ENCODE data around the gene ST13.
"Not testable (repeated sequence)": the region's sequence is repeated elsewhere in the genome, so short reads cannot be mapped to it uniquely, and the experiment has no call there.

Gene ST13

GRCh38 chr22:40834619-40835018, 21.8 kb downstream of the ST13 start:
- FAIRE-seq = no peak

- no peak for FAIRE-seq
These were observed 27.3 kb downstream of the ST13 start for GRCh38 chr22:40829131-40829530.

- no peak for FAIRE-seq
These were observed 29.3 kb downstream of the ST13 start for GRCh38 chr22:40826984-40827741.

GRCh38 chr22:40826292-40826691, 30.1 kb downstream of the ST13 start:
- FAIRE-seq = not testable (repeated sequence)

GRCh38 chr22:40823426-40823825, 33.0 kb downstream of the ST13 start:
- no peak for FAIRE-seq

- no peak for FAIRE-seq
These were observed 36.8 kb downstream of the ST13 start for GRCh38 chr22:40819599-40820140.

- no peak for FAIRE-seq
These were observed 37.5 kb downstream of the ST13 start, which contains the start of gene SLC25A17 for GRCh38 chr22:40818747-40819598. Gene SLC25A17, minus strand, starts transcription at chr22:40819346. Its CDS starts 98 bp downstream, at chr22:40819248.

- FAIRE-seq = no peak
These were observed 38.2 kb downstream of the ST13 start for GRCh38 chr22:40818192-40818746.

- FAIRE-seq = no peak
These were observed 38.7 kb downstream of the ST13 start for GRCh38 chr22:40817737-40818136.

GRCh38 chr22:40813912-40814315, 42.5 kb downstream of the ST13 start:
- FAIRE-seq = no peak

GRCh38 chr22:40808018-40808841, 48.2 kb downstream of the ST13 start:
- FAIRE-seq = no peak

GRCh38 chr22:40806711-40807110, 49.7 kb downstream of the ST13 start:
- no peak for FAIRE-seq

GRCh38 chr22:40805699-40806203, 50.7 kb downstream of the ST13 start:
- FAIRE-seq = no peak

- FAIRE-seq = no peak
These were observed 51.2 kb downstream of the ST13 start for GRCh38 chr22:40805239-40805638.

- FAIRE-seq = no peak
These were observed 53.1 kb downstream of the ST13 start for GRCh38 chr22:40803321-40803720.

- no peak for FAIRE-seq
These were observed 57.4 kb downstream of the ST13 start for GRCh38 chr22:40799008-40799407.

- no peak for FAIRE-seq
These were observed 59.0 kb downstream of the ST13 start for GRCh38 chr22:40797427-40797826.

- FAIRE-seq = no peak
These were observed 64.0 kb downstream of the ST13 start for GRCh38 chr22:40792451-40792850.

GRCh38 chr22:40791241-40791640, 65.2 kb downstream of the ST13 start:
- no peak for FAIRE-seq

GRCh38 chr22:40789131-40789530, 67.3 kb downstream of the ST13 start:
- no peak for FAIRE-seq

- FAIRE-seq = no peak
These were observed 73.9 kb downstream of the ST13 start for GRCh38 chr22:40782521-40782920.

- FAIRE-seq = not testable (repeated sequence)
These were observed 74.7 kb downstream of the ST13 start for GRCh38 chr22:40781749-40782148.
